Measurements from ENCODE around the gene LDHD.

DNA sequence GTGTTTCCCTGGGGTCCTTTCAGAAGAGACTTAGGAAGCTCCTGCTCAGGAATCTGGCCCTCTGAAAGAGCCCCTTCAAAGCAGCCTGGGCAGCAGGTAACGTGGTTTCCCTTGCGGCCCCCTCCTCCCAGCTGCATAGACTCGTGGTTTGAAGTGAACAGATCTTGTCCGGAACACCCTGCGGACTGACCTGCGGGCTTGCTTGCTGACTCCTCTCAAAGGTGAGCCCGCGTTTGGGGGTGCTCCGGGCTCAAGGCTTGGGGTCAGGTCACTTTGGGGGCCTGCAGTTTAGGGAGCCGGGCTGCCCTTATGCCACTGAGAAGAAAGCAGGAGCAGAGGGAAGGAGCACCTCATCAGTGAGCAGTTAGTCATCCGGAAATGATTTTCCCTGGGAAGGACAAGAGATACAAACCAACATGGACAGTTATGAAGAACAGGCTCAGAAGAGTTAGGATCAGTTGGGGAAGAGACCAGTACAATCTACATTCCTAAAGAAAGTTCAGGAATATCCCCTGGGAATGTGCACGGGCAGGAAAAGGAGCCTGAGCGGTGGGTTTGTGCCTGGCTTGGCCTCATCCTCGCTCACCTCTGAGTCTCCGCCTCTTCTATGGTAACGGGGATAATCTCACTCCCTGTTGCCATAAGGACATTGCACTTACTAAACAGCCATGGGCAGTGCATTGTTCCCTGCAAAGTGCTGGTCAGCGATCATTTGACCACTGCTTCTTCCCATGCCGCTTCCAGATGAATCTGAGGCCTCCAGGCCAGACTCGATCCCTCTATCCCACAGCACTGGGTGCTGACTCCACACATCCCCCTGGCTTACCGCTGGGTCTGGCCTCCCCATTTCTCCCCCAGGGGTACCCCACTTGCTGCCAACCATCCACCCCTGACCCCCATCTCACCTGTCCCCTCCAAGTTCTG lies 10.0 kb downstream of the LDHD start:
- TF ChIP-seq, protein P1, sequence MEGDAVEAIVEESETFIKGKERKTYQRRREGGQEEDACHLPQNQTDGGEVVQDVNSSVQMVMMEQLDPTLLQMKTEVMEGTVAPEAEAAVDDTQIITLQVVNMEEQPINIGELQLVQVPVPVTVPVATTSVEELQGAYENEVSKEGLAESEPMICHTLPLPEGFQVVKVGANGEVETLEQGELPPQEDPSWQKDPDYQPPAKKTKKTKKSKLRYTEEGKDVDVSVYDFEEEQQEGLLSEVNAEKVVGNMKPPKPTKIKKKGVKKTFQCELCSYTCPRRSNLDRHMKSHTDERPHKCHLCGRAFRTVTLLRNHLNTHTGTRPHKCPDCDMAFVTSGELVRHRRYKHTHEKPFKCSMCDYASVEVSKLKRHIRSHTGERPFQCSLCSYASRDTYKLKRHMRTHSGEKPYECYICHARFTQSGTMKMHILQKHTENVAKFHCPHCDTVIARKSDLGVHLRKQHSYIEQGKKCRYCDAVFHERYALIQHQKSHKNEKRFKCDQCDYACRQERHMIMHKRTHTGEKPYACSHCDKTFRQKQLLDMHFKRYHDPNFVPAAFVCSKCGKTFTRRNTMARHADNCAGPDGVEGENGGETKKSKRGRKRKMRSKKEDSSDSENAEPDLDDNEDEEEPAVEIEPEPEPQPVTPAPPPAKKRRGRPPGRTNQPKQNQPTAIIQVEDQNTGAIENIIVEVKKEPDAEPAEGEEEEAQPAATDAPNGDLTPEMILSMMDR (IDR thresholded peaks at IDR 0.05): no peak
- TF ChIP-seq POLR2A (IDR thresholded peaks at IDR 0.05): no peak

All from Peyer's patch (tissue), 4 donors.